GM23338 (cell line): ENCODE data around the gene PARP1. TPM values are rescaled to one million over a fixed set of nuclear protein-coding genes. Genes with fewer than 3 reads are reported as not detected.

Source experiments
- ATAC-seq: fragments of 200-7000 bp; cut with Tn5 transposase; 3 replicates; pipeline ENCODE4 v1.9.1; 2020
- DNase-seq: peaks from one replicate; pipeline ENCODE4 v3.0.0-alpha.2; 2015; ENCODE audit warnings: low spot score
- H2AFZ ChIP-seq: fragments of 200-600 bp; sonication (generic); 2 replicates; pipeline ENCODE4 v1.8.0; 2016; ENCODE audit warnings: antibody characterized with exemption, mild to moderate bottlenecking, moderate library complexity
- H3F3A ChIP-seq: fragments of 200-600 bp; sonication (generic); replicated peaks from 2 replicates; pipeline ENCODE4 v1.8.0; 2017; ENCODE audit warnings: antibody characterized with exemption, mixed run types, low read depth
- H3K27ac ChIP-seq: fragments of 200-600 bp; sonication (generic); 2 replicates; pipeline ENCODE4 v1.6.1; 2016; ENCODE audit warnings: low read depth
- H3K27me3 ChIP-seq: fragments of 200-600 bp; sonication (generic); 2 replicates; pipeline ENCODE4 v1.8.0; 2016; ENCODE audit warnings: mild to moderate bottlenecking, mixed run types, moderate library complexity; ENCODE audit not compliant: insufficient read depth
- H3K36me3 ChIP-seq: fragments of 200-600 bp; sonication (generic); 2 replicates; pipeline ENCODE4 v1.8.0; 2016; ENCODE audit warnings: mild to moderate bottlenecking; ENCODE audit not compliant: insufficient read depth
- H3K4me1 ChIP-seq: fragments of 200-600 bp; sonication (generic); 2 replicates; pipeline ENCODE4 v1.8.0; 2016; ENCODE audit warnings: mild to moderate bottlenecking, moderate library complexity; ENCODE audit not compliant: insufficient read depth
- H3K4me2 ChIP-seq: fragments of 200-600 bp; sonication (generic); 2 replicates; pipeline ENCODE4 v1.7.1; 2017; ENCODE audit warnings: mixed run types
- H3K4me3 ChIP-seq: fragments of 200-600 bp; sonication (generic); 2 replicates; pipeline ENCODE4 v1.6.1; 2016; ENCODE audit warnings: mixed run types
- H3K79me2 ChIP-seq: fragments of 200-600 bp; sonication (generic); replicated peaks from 2 replicates; pipeline ENCODE4 v1.8.0; 2017; ENCODE audit warnings: mild to moderate bottlenecking; ENCODE audit not compliant: insufficient read depth
- H3K9me2 ChIP-seq: fragments of 200-600 bp; sonication (generic); 2 replicates; pipeline ENCODE4 v1.8.0; 2017; ENCODE audit not compliant: insufficient read depth
- H4K20me1 ChIP-seq: fragments of 200-600 bp; sonication (generic); replicated peaks from 2 replicates; pipeline ENCODE4 v1.8.0; 2017; ENCODE audit warnings: mild to moderate bottlenecking; ENCODE audit not compliant: insufficient read depth
- H3K27ac Mint-ChIP-seq: 2 replicates; pipeline ENCODE4 v1.8.0; 2020; ENCODE audit warnings: inconsistent platforms, mild to moderate bottlenecking, moderate library complexity, mixed read lengths
- H3K27me3 Mint-ChIP-seq: 3 replicates; pipeline ENCODE4 v1.8.0; 2022; ENCODE audit warnings: low read depth, mild to moderate bottlenecking, moderate library complexity, mixed read lengths, inconsistent platforms; ENCODE audit not compliant: insufficient read depth, poor library complexity
- H3K36me3 Mint-ChIP-seq: 3 replicates; pipeline ENCODE4 v1.8.0; 2021; ENCODE audit warnings: low read depth, mild to moderate bottlenecking, inconsistent platforms, moderate library complexity, mixed read lengths
- H3K4me1 Mint-ChIP-seq: 3 replicates; pipeline ENCODE4 v1.8.0; 2020; ENCODE audit warnings: mild to moderate bottlenecking, inconsistent platforms, mixed read lengths
- H3K4me3 Mint-ChIP-seq: 3 replicates; pipeline ENCODE4 v1.8.0; 2021; ENCODE audit warnings: moderate library complexity, mild to moderate bottlenecking, inconsistent platforms, mixed read lengths
- H3K9me3 Mint-ChIP-seq: 3 replicates; pipeline ENCODE4 v1.8.0; 2020; ENCODE audit warnings: moderate library complexity, mild to moderate bottlenecking, inconsistent platforms, mixed read lengths
- EZH2 ChIP-seq: fragments of 200-600 bp; sonication (generic); IDR thresholded peaks from one replicate; pipeline ENCODE4 v1.8.0; 2017; ENCODE audit warnings: antibody characterized with exemption, mild to moderate bottlenecking, low read depth; ENCODE audit not compliant: unreplicated experiment
- EZH2phosphoT487 ChIP-seq: fragments of 200-600 bp; sonication (generic); IDR thresholded peaks from one replicate; pipeline ENCODE4 v1.8.1; 2018; ENCODE audit warnings: antibody characterized with exemption; ENCODE audit not compliant: unreplicated experiment
- JUNB ChIP-seq: IDR thresholded peaks from one replicate; pipeline ENCODE4 v1.6.1; 2016; ENCODE audit warnings: antibody characterized with exemption; ENCODE audit not compliant: unreplicated experiment
- POLR2AphosphoS5 ChIP-seq: IDR thresholded peaks from 2 replicates; pipeline ENCODE4 v1.6.1; 2016; ENCODE audit warnings: antibody characterized with exemption, low read depth
- STAT1 ChIP-seq: IDR thresholded peaks from one replicate; pipeline ENCODE4 v1.6.1; 2016; ENCODE audit warnings: antibody characterized with exemption; ENCODE audit not compliant: unreplicated experiment
- ZNF114 ChIP-seq: fragments of 250-450 bp; sonication (Bioruptor Pico); IDR thresholded peaks from 2 replicates; pipeline ENCODE4 v1.5.0; 2020; ENCODE audit warnings: mild to moderate bottlenecking, moderate library complexity
- ZNF331 ChIP-seq: fragments of 250-450 bp; sonication (Bioruptor Pico); IDR thresholded peaks from 2 replicates; pipeline ENCODE4 v1.5.0; 2020; ENCODE audit warnings: low read depth, mild to moderate bottlenecking, moderate library complexity
- polyA plus RNA-seq: library from polyadenylated mRNA; unstranded; fragments of >200 nt; fragmentation: Nextera tagmentation; extraction: Ambion mirVana; gene quantifications from 2 replicates; pipeline ENCODE4 v1.2.1, GENCODE V29; 2016
- total RNA-seq: library from RNA; depleted of rRNA; stranded (reverse); fragments of >200 nt; shearing (Covaris generic); gene quantifications from 2 replicates; pipeline ENCODE4 v1.2.3, GENCODE V29; 2014
- TF ChIP-seq, protein P1 (sequence below): fragments of 250-450 bp; sonication (Bioruptor Pico); IDR thresholded peaks from 2 replicates; pipeline ENCODE4 v1.5.0; 2020; ENCODE audit warnings: mild to moderate bottlenecking, moderate library complexity
- TF ChIP-seq, protein P2 (sequence below): IDR thresholded peaks from 2 replicates; pipeline ENCODE4 v1.6.1; 2016; ENCODE audit warnings: antibody characterized with exemption
- TF ChIP-seq, protein P3 (sequence below), 2 experiments: fragments of 200-600 bp in 1 of 2; sonication (generic) in 1 of 2; conservative IDR thresholded peaks; 2 replicates each; pipeline versions ENCODE4 v1.5.1 to v1.6.1; 2016 to 2017; ENCODE audit warnings: antibody characterized with exemption in 2 of 2, low read depth in 2 of 2, mild to moderate bottlenecking in 2 of 2, moderate library complexity in 1 of 2

The PARP1 gene
- total and polyA plus RNA-seq, 2 experiments from 2014 or later: 877 to 1,082 TPM

DNA sequence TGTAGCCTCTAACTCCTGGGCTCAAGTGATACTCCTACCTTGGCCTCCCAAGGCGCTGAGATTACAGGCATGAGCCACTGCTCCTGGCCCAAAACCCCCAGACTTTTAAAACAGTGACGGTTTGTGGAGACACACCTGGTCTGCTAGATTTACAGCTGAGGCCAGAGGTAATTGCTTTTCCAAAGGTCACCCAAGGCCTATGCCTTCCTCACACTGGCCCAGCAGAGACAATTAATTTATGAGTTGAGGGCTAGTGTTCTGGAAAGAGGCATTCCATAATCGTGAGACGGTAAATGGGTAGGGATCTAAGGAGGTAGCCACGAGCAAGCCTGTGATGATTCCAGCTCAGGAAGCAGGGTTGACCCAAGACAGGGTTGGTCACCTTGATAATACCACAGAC, 12.4 kb upstream of the PARP1 start (continued):
- TF ChIP-seq, protein P1, sequence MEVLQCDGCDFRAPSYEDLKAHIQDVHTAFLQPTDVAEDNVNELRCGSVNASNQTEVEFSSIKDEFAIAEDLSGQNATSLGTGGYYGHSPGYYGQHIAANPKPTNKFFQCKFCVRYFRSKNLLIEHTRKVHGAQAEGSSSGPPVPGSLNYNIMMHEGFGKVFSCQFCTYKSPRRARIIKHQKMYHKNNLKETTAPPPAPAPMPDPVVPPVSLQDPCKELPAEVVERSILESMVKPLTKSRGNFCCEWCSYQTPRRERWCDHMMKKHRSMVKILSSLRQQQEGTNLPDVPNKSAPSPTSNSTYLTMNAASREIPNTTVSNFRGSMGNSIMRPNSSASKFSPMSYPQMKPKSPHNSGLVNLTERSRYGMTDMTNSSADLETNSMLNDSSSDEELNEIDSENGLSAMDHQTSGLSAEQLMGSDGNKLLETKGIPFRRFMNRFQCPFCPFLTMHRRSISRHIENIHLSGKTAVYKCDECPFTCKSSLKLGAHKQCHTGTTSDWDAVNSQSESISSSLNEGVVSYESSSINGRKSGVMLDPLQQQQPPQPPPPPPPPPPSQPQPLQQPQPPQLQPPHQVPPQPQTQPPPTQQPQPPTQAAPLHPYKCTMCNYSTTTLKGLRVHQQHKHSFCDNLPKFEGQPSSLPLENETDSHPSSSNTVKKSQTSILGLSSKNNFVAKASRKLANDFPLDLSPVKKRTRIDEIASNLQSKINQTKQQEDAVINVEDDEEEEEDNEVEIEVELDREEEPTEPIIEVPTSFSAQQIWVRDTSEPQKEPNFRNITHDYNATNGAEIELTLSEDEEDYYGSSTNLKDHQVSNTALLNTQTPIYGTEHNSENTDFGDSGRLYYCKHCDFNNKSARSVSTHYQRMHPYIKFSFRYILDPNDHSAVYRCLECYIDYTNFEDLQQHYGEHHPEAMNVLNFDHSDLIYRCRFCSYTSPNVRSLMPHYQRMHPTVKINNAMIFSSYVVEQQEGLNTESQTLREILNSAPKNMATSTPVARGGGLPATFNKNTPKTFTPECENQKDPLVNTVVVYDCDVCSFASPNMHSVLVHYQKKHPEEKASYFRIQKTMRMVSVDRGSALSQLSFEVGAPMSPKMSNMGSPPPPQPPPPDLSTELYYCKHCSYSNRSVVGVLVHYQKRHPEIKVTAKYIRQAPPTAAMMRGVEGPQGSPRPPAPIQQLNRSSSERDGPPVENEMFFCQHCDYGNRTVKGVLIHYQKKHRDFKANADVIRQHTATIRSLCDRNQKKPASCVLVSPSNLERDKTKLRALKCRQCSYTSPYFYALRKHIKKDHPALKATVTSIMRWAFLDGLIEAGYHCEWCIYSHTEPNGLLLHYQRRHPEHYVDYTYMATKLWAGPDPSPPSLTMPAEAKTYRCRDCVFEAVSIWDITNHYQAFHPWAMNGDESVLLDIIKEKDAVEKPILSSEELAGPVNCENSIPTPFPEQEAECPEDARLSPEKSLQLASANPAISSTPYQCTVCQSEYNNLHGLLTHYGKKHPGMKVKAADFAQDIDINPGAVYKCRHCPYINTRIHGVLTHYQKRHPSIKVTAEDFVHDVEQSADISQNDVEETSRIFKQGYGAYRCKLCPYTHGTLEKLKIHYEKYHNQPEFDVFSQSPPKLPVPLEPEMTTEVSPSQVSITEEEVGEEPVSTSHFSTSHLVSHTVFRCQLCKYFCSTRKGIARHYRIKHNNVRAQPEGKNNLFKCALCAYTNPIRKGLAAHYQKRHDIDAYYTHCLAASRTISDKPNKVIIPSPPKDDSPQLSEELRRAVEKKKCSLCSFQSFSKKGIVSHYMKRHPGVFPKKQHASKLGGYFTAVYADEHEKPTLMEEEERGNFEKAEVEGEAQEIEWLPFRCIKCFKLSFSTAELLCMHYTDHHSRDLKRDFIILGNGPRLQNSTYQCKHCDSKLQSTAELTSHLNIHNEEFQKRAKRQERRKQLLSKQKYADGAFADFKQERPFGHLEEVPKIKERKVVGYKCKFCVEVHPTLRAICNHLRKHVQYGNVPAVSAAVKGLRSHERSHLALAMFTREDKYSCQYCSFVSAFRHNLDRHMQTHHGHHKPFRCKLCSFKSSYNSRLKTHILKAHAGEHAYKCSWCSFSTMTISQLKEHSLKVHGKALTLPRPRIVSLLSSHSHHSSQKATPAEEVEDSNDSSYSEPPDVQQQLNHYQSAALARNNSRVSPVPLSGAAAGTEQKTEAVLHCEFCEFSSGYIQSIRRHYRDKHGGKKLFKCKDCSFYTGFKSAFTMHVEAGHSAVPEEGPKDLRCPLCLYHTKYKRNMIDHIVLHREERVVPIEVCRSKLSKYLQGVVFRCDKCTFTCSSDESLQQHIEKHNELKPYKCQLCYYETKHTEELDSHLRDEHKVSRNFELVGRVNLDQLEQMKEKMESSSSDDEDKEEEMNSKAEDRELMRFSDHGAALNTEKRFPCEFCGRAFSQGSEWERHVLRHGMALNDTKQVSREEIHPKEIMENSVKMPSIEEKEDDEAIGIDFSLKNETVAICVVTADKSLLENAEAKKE (CRISPR knock-in tag): no peak
- TF ChIP-seq EZH2phosphoT487 (no peak), ZNF114 (CRISPR knock-in tag) (no peak), EZH2 (no peak), POLR2AphosphoS5 (no peak)
- TF ChIP-seq, protein P2, sequence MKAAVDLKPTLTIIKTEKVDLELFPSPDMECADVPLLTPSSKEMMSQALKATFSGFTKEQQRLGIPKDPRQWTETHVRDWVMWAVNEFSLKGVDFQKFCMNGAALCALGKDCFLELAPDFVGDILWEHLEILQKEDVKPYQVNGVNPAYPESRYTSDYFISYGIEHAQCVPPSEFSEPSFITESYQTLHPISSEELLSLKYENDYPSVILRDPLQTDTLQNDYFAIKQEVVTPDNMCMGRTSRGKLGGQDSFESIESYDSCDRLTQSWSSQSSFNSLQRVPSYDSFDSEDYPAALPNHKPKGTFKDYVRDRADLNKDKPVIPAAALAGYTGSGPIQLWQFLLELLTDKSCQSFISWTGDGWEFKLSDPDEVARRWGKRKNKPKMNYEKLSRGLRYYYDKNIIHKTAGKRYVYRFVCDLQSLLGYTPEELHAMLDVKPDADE: no peak

DNA sequence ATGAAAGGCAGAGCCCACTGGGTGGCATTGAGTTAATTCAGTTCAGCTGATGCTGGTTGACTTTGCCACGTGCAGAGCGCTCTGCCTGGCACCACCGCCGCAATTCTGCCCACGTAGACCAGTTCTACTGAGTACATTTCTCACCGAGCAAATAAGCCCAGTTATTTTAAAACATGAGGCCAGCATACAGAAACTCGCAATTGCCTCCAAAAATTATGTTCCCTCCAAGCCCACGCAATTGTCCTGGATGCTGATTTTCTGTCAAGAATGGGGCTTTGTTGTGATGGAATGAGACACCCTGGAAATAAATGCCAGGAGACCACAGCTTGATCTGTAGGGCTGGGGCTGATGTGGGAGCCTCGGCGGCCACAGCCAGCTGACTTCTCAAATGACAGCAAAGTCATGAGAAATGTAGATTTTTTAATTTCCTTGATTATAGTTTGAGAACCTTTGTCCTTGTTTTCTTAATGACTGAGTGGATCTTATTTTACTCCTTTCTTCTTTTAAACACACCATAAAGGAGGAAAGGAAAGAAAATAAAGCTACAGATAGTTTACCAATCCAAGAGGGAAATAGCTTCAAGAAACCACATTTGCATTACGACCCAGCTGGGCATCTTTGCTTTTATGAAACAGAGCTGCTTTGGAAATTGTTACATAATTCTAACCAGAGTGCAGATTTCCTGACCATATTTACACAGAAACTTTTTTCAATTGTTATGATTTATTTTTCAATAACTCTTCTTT, 11.6 kb upstream of the PARP1 start:
- no peak overlapping the region for H3K27ac ChIP-seq
- H3K9me2 ChIP-seq: no peaks in the 10 kb centered on the region
- H3K27me3 Mint-ChIP-seq: no peaks in the 10 kb centered on the region
- H3K36me3 ChIP-seq: no peaks in the 10 kb centered on the region
- no peak overlapping the region for H3K4me3 ChIP-seq
- no peak overlapping the region for H3K4me3 Mint-ChIP-seq
- H2AFZ ChIP-seq: no peak overlapping the region
- no peaks in the 10 kb centered on the region for H3K27me3 ChIP-seq
- no peaks in the 10 kb centered on the region; the same call in 1 of the 2 replicates for H3K4me1 ChIP-seq
- H3K79me2 ChIP-seq: no peaks in the 10 kb centered on the region
- no peak for ATAC-seq
- no peaks in the 10 kb centered on the region for H3F3A ChIP-seq
- no peak overlapping the region for H3K4me2 ChIP-seq
- H3K27ac Mint-ChIP-seq: no peak overlapping the region
- DNase-seq: no peak
- H4K20me1 ChIP-seq: no peaks in the 10 kb centered on the region
- H3K9me3 Mint-ChIP-seq: no peaks in the 10 kb centered on the region
- no peaks in the 10 kb centered on the region for H3K36me3 Mint-ChIP-seq
- peaks cover 15% of the 10 kb centered on the region for H3K4me1 Mint-ChIP-seq
- TF ChIP-seq, protein P2: no peak
- TF ChIP-seq, protein P3, sequence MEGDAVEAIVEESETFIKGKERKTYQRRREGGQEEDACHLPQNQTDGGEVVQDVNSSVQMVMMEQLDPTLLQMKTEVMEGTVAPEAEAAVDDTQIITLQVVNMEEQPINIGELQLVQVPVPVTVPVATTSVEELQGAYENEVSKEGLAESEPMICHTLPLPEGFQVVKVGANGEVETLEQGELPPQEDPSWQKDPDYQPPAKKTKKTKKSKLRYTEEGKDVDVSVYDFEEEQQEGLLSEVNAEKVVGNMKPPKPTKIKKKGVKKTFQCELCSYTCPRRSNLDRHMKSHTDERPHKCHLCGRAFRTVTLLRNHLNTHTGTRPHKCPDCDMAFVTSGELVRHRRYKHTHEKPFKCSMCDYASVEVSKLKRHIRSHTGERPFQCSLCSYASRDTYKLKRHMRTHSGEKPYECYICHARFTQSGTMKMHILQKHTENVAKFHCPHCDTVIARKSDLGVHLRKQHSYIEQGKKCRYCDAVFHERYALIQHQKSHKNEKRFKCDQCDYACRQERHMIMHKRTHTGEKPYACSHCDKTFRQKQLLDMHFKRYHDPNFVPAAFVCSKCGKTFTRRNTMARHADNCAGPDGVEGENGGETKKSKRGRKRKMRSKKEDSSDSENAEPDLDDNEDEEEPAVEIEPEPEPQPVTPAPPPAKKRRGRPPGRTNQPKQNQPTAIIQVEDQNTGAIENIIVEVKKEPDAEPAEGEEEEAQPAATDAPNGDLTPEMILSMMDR (conservative IDR thresholded peaks at IDR 0.05; ENCODE audit: low read depth in 2 of 2): no peak
- TF ChIP-seq EZH2phosphoT487: no peak
- no peak for TF ChIP-seq JUNB
- no peak for TF ChIP-seq ZNF331 (CRISPR knock-in tag)
- no peak for TF ChIP-seq STAT1
